RWPE2 (cell line): ENCODE measurements around the gene SNF8.
A peak's percentile ranks its signal among the peaks of the same experiment; 100 is the strongest.
"Not testable (repeated sequence)": the region's sequence is repeated elsewhere in the genome, so short reads cannot be mapped to it uniquely, and the experiment has no call there.

Source experiments
- ATAC-seq: fragments of 200-7000 bp; cut with Tn5 transposase; 3 replicates; pipeline ENCODE4 v1.9.1; 2021; ENCODE audit warnings: low read depth
- DNase-seq: peaks from one replicate; pipeline ENCODE4 v3.0.0-alpha.2; 2020; ENCODE audit warnings: low spot score
- H3K27ac ChIP-seq: fragments of 450-650 bp; 2 replicates; pipeline ENCODE4 v1.5.1; 2017; ENCODE audit warnings: mild to moderate bottlenecking; ENCODE audit not compliant: poor library complexity, severe bottlenecking
- H3K27me3 ChIP-seq: fragments of 250-450 bp; sonication (Bioruptor Pico); 2 replicates; pipeline ENCODE4 v1.5.1; 2021; ENCODE audit warnings: mild to moderate bottlenecking, moderate library complexity; ENCODE audit not compliant: insufficient read depth, poor library complexity, severe bottlenecking
- H3K36me3 ChIP-seq: fragments of 250-450 bp; sonication (Bioruptor Pico); 2 replicates; pipeline ENCODE4 v1.5.1; 2020; ENCODE audit warnings: low read depth, mild to moderate bottlenecking, moderate library complexity
- H3K4me1 ChIP-seq: fragments of 250-450 bp; sonication (Bioruptor Pico); 2 replicates; pipeline ENCODE4 v1.5.1; 2021; ENCODE audit warnings: mild to moderate bottlenecking, moderate library complexity; ENCODE audit not compliant: insufficient read depth, poor library complexity, severe bottlenecking
- H3K4me3 ChIP-seq: fragments of 250-450 bp; sonication (Bioruptor Pico); 2 replicates; pipeline ENCODE4 v1.5.1; 2021; ENCODE audit warnings: mild to moderate bottlenecking, moderate library complexity; ENCODE audit not compliant: severe bottlenecking
- H3K9me3 ChIP-seq: fragments of 250-450 bp; sonication (Bioruptor Pico); 2 replicates; pipeline ENCODE4 v1.5.1; 2021; ENCODE audit warnings: mild to moderate bottlenecking, moderate library complexity; ENCODE audit not compliant: severe bottlenecking
- CTCF ChIP-seq: fragments of 450-650 bp; IDR thresholded peaks from one replicate; pipeline ENCODE4 v1.5.1; 2017; ENCODE audit warnings: mild to moderate bottlenecking, moderate library complexity; ENCODE audit not compliant: poor library complexity, severe bottlenecking

Gene SNF8

GRCh38 chr17:48954300-48954755 lies 9.7 kb upstream of the SNF8 start:
- Histone ChIP-seq H3K4me1 (no peaks in the 10 kb centered on the region), H3K36me3 (no peaks in the 10 kb centered on the region), H3K4me3 (no peak overlapping the region), H3K27me3 (no peaks in the 10 kb centered on the region), H3K27ac (no peak overlapping the region), H3K9me3 (no peaks in the 10 kb centered on the region)
- no peak for DNase-seq
- peak; percentile 61 for TF ChIP-seq CTCF
- ATAC-seq, result peak; percentile 67; the same call in 2 of the 3 replicates

GRCh38 chr17:48952904-48953303 lies 8.3 kb upstream of the SNF8 start:
- ATAC-seq, result no peak
- no peaks in the 10 kb centered on the region for H3K4me1 ChIP-seq
- H3K9me3 ChIP-seq, result no peaks in the 10 kb centered on the region
- H3K36me3 ChIP-seq, result no peaks in the 10 kb centered on the region
- H3K27ac ChIP-seq, result no peak overlapping the region
- no peaks in the 10 kb centered on the region for H3K27me3 ChIP-seq
- no peak for DNase-seq
- TF ChIP-seq CTCF, result no peak
- no peak overlapping the region for H3K4me3 ChIP-seq

- H3K9me3 ChIP-seq, result no peaks in the 10 kb centered on the region
- no peak for TF ChIP-seq CTCF
- H3K36me3 ChIP-seq, result no peaks in the 10 kb centered on the region
- DNase-seq (no peak), ATAC-seq (no peak)
- H3K4me3 ChIP-seq, result no peak overlapping the region
- no peaks in the 10 kb centered on the region for H3K4me1 ChIP-seq
- H3K27ac ChIP-seq, result no peak overlapping the region
- H3K27me3 ChIP-seq, result no peaks in the 10 kb centered on the region
Observed at GRCh38 chr17:48951572-48951971, 6.9 kb upstream of the SNF8 start.

- H3K9me3 ChIP-seq, H3K27me3 ChIP-seq, DNase-seq, ATAC-seq: not testable (repeated sequence)
- H3K4me1 ChIP-seq, result peaks cover 11% of the 10 kb centered on the region
- H3K27ac ChIP-seq, result peak overlapping the region; percentile 55
- H3K4me3 ChIP-seq, result peak overlapping the region; percentile 85
- H3K36me3 ChIP-seq, result peaks cover 24% of the 10 kb centered on the region
Observed at GRCh38 chr17:48945261-48945651, 614 bp upstream of the SNF8 start.

- Histone ChIP-seq H3K27ac (no peak overlapping the region), H3K27me3 (no peaks in the 10 kb centered on the region), H3K4me1 (no peaks in the 10 kb centered on the region), H3K4me3 (no peak overlapping the region), H3K9me3 (no peaks in the 10 kb centered on the region), H3K36me3 (peaks cover 100% of the 10 kb centered on the region)
- ATAC-seq (peak; percentile 19; the same call in 1 of the 3 replicates), DNase-seq (no peak)
- TF ChIP-seq CTCF, result no peak
Observed at GRCh38 chr17:48933035-48933434, 11.6 kb downstream of the SNF8 start.
